Pulmonary artery endothelial cell (primary cell): ENCODE measurements around the gene C1orf21. TPM values are rescaled to one million over a fixed set of nuclear protein-coding genes. Genes with fewer than 3 reads are reported as not detected.

Experiments
- DNase-seq: peaks from one replicate; pipeline ENCODE4 v3.0.0-alpha.2; 2011; ENCODE audit warnings: low read depth, low spot score
- total RNA-seq: library from RNA; depleted of rRNA; stranded (reverse); fragments of >200 nt; gene quantifications from 2 replicates; pipeline ENCODE4 v1.2.3, GENCODE V29; 2014

The C1orf21 gene
- total RNA-seq, 1 donor from 2014 or later, result 26.2 TPM

DNA sequence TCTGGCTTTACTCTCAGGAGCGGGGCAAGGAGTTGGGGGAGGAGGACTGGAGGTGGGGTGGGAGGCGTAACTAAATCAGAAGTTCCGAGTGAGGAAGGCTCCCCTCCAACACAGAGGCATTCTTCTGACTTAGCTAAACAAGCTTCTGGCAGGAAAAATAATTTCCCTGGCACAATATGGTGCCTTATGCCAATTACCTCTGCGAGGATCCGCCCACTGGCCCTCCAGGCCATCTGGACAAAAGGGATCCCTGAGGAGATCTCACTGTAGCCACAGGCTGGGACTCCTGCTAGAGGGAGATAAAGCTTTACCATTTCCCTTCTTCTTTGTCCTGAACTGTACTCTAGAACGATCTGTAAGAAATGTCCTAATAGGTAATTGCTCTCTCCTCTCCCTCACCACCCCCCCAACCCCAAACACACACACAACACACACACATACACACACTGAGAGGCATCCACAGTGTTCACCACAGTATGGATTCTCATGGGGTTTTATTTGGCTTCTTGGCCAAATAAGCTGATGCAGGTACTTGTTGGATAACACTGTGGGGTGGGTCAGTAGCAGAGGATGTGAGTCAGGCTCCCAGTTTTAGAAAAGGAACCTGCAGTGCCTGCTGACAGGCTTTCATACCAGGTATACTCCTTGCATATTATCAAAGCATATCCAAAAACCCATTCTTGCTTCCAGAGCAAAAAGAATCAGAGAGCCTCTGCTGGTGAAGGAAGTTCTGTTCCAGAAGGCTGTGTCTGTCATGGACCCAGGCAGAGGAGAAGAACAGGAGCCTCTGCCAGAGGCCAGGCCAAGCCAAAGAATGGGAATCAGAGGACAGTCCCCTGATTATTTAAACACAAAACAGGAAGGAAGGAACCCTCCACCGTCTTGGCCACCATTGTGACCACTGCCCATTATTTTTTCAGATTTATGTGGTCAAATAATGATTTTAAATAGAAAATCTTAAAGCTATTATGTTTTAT is 169.1 kb downstream of the C1orf21 start:
- no peak for DNase-seq

DNA sequence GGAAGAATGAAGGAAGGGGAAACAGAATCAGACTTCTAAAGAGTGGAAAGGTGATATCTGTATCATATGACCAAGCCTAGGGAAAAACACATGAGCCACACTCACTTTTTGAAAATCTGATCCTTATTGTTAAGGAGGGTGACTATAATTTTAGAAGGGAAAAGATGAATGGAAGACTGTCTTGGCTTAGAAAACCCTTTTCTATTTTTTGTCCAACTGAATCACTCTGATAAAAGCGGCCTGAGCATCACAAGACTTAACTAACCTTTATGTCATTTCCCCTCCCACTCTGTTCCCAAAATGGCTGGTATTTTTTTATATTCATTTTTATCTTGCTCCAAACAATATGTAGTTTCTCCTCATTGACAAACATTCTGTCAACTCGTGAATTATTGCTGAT is 169.8 kb downstream of the C1orf21 start:
- no peak for DNase-seq

- no peak for DNase-seq
Observed at GRCh38 chr1:184557423-184558347, 170.9 kb downstream of the C1orf21 start.

- no peak for DNase-seq
Observed at GRCh38 chr1:184558691-184559090, 171.9 kb downstream of the C1orf21 start.

DNA sequence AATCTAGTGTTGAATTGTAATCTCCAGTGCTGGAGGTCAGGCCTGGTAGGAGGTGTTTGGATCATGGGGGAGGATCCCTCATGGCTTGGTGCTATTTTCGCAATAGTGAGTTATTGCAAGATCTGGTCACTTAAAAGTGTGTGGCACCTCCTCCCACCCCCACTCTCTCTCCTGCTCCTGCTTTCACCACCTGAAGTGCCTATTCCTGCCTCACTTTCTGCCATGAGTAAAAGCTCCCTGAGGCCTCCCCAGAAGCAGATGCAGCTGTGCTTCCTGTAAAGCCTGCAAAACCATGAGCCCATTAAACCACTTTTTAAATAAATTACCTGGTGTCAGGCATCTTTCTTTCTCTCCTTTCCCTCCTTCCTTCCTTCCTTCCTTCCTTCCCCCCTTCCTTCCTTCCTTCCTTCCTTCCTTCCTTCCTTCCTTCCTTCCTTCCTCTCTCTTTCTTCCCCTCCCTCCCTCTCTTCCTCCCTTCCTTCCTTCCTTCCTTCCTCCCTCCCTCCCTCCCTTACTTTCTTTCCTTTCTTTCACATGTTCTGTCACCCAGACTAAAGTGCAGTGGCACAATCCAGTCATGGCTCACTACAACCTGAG is 172.4 kb downstream of the C1orf21 start:
- DNase-seq, result no peak

- no peak for DNase-seq
Observed at GRCh38 chr1:184562806-184563205, 176.0 kb downstream of the C1orf21 start.

- DNase-seq, result no peak
Observed at GRCh38 chr1:184563308-184563707, 176.5 kb downstream of the C1orf21 start.

- DNase-seq, result no peak
Observed at GRCh38 chr1:184567009-184567408, 180.2 kb downstream of the C1orf21 start.

DNA sequence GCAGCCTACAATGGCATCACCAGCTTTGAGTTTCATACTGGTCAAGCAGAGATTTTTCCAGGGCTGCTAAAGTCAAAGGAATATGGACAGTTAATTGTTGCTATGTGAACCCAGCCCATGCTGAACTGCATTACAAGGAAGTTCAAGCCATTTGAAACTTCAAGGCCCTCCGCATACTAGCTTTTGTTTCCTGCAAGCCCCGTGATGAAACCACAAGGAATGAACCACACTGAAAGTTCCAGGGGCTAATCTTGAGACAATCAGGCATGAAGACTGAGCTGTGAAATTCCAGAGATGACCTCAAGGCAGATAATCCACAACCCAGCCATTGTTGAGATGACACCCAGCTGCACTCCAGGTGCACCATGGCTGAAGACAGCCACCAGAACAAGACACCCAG is 180.8 kb downstream of the C1orf21 start:
- DNase-seq, result no peak

GRCh38 chr1:184568148-184568547 is 181.3 kb downstream of the C1orf21 start:
- DNase-seq, result no peak

- DNase-seq, result no peak
Observed at GRCh38 chr1:184569106-184569505, 182.3 kb downstream of the C1orf21 start.

- DNase-seq, result no peak
Observed at GRCh38 chr1:184574588-184574987, 187.8 kb downstream of the C1orf21 start.

- DNase-seq, result no peak
Observed at GRCh38 chr1:184576822-184577221, 190.0 kb downstream of the C1orf21 start.

DNA sequence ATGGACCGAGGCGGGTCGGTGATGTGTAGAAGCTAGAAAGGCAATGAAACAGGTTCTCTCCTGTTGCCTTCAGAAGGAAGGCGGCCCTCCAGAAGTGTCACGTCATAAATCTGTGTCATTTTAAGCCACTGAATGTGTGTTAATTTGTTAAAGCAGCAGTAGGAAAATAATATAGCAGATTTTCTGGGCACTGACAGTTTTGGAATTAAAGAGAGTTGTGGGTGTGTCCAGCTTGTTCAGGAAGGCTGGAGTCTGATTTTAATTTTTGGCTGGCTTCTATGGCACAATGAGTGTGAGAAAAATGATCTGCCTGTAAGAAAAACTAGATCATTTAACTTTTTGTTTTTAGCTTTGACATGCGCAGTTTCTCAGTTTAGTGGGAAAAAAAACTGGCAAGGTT is 190.5 kb downstream of the C1orf21 start:
- no peak for DNase-seq

DNA sequence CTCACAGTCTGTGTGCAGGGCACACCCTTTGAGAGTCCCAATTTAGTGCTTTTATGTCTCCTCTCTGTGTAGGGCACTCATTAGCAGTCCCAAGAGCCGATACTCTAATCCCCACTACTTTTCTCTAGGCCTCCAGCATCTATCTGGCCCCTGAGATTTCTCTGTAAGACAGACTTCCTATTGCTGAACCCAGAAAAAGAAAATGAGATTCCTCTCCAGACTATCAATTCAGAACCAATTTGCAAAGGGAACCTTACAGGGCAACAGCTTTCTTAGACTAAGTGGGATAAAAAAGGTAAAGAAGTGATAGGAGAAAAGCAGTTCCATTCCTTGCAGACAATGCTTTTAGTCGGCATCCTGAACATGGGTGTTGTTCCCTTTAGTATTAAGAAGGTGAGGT is 195.6 kb downstream of the C1orf21 start:
- DNase-seq, result no peak

GRCh38 chr1:184583849-184584248 is 197.0 kb downstream of the C1orf21 start:
- no peak for DNase-seq

DNA sequence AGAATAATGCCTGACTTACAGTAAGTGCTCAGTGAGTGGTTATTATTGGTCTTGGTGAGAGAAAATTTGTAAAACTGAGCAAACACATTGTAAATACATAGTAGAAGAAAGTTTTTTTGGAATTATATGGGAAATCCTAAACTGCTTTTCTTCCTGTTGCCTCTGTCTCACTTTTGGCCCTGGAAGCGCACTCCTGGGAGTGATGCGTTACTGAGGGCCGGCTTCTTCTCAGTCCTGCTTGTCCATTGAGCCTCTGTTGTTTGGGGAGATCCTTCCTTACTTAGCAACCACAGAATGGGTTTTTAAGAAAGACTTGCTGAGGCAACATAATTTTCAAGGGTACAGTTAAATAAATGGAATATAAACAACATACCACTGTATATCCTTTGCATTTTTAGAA is 201.9 kb downstream of the C1orf21 start:
- DNase-seq, result no peak

DNA sequence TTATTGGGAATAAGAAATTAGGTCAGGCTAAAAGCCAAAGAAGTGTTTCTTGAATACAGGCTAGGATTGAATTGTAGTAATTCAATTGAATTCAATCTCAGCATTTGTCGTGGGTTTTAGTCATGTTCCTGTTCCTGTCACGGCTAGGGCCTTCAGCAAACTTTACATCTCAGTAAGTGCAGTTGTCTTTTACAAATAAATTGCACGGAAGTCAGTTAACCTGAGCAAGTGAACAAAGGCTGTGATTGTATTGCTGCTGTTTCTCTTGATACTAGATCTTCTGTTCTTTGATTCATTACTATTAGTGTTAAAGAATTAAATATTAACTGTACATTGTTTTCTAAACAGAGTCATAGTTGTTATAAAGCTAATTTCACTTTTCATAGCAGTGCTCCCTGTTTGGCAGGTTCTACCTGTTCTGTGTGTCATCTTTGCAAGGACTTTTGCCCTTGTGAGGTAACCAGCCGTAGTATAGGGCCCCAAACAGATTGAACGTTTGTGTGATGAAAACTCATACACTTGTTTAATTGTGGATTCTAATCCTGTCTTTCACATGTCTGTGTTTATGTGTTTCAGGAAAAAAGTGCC is 203.4 kb downstream of the C1orf21 start:
- DNase-seq, result no peak

GRCh38 chr1:184593597-184593996 is 206.8 kb downstream of the C1orf21 start:
- no peak for DNase-seq

DNA sequence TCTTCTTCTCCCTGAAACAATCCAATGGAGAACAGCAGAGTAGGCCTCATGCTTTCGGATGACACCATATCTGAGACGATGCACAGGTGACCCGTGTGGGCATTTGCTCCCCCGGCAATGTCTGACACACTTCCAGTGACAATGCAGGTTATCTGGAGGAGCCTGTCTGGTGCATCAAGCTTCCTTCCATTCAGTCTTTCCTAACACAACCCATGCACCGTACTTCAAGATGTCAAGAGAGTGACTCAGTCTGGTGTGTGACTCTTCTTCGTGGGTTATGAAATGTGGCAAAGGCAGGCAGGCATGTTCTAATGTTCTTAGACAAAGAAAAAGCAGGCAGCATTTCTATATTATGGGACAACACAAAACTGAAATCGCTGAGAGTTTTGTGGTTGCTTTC is 208.8 kb downstream of the C1orf21 start:
- DNase-seq, result no peak

GRCh38 chr1:184596950-184597645 is 210.3 kb downstream of the C1orf21 start:
- no peak for DNase-seq
